NK-92 treated with Interleukin-12 subunit alpha and Interleukin-12 subunit beta, amount 100 ng/mL, for 24 hours (cell line): Measurements from ENCODE around the gene ROR2.
"Not testable (repeated sequence)": the region's sequence is repeated elsewhere in the genome, so short reads cannot be mapped to it uniquely, and the experiment has no call there.

Source experiments
- DNase-seq: peaks from one replicate; lab custom pipeline; 2025; lab: John Stamatoyannopoulos, UW

Gene ROR2

DNA sequence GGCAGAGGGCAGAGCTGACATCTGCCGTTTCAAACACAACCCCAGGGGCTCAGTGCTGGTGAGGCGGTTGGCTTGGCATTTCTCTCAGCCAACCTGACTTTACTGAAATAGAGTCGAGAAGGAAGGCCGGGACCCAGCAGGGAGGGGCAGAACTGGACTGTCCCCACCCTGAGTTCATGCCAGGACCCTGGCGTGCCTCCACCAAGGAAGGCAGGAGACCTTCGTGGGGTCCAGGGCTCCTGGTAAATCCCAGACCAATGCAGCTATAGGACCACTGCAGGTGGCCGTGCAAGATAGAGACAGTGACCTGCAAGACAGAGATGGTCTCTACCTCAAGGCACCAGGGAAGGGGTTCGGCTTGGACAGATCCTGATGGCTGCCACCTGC is 132.9 kb downstream of the ROR2 start:
- DNase-seq = no peak

DNA sequence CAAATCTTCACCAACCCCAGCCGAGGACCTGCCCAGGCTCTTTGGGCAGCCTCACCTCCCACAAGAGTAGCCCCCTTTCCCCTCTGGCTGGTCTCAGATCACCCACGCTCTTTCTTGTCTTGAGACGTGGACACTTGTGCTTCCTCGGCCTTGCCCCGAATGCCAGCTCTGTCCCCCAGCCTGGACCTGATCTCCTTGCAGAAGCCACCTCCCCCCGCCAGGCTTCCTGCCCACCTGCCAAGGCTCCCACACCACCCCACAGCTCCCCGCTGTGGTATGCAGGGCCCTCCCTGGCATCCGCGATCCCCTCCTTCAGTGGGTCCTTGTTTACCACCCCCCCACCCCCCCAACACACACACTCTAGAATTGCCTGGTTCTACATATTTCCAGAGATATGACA is 133.7 kb downstream of the ROR2 start:
- DNase-seq = no peak

DNA sequence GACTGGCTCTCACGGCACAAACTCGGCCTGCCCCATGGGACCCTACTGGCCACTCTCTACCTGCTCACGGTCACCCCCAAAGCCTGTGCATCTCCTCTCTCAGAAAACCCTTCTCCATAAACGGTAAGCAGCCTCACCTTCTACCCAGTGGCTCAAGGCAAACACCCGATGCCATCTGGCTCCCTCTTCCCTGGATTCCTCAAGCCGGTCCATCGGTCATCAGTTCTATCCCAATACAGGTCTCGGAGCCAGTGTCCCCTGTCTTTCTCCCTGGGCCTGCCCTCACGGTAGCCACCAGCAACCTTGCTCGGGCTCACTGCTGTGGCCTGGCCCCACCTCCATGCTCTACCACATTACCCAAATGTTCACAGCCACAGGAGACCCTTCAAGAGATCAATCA is 134.1 kb downstream of the ROR2 start:
- no peak for DNase-seq

DNA sequence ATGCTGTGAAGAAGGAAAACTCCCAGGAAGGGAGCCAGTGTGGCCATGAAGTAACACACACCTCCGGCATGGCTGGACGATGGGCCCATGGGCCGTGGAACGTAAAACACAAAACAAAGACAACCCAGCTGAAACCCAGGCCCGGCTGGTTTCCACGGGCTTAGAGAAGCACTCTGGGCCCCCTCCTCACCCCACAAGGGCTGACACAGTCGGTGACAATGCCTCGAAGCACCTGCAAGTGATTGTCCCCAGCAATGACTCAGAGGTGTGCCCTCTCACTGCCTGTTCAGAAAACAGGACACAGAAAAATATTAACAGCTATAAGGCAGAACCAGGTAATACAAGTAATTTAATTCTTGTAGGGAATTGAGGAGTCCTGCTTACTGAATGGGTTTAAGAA is 135.3 kb downstream of the ROR2 start:
- DNase-seq = no peak

DNA sequence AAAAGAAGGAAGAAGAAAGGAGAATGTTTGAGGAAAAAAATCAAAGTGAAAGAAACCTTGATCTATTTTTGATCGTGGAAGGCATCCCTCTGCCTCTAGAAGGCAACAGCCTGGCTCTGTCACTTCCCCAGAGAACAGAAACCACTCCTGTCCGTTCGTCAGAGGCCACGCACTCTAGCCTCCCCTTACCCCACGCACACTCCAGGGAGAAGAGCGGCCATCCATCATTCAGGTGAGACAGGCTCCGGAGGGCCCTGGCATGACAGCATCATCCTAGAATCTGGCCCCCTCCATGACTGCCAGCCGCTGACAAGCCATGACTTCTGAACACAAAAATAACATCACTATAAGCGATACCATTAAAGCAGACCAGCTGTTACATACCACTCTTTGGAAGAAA is 135.8 kb downstream of the ROR2 start:
- DNase-seq = no peak

DNA sequence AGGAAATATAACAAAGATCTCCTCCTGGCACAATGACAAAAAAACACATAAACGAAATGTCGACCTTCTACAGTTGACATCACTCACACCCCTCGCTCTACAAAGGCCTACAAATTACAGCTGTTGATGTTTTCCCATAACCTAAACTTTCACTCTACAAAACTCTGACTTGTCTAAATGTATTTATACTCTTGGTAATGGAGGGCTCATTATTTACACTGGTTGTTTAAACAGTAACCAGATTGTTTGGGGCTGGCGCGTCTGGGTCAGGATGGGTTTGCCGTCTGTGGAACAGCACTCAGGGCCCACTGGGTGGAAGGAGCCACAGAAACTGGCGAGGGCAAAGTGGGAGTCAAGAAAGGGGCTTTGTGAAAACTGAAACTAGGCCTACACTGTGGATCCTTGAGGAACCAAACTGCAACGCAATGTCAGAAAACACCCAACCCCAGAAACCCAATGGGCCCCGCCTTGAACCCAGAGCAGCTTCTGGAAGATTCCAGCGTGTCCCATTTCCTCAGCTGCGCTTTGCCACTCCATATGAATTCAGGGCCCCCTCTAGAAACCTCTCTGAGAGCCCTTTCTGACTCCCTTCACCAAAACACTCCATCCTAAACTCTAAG is 136.7 kb downstream of the ROR2 start:
- DNase-seq = no peak

DNA sequence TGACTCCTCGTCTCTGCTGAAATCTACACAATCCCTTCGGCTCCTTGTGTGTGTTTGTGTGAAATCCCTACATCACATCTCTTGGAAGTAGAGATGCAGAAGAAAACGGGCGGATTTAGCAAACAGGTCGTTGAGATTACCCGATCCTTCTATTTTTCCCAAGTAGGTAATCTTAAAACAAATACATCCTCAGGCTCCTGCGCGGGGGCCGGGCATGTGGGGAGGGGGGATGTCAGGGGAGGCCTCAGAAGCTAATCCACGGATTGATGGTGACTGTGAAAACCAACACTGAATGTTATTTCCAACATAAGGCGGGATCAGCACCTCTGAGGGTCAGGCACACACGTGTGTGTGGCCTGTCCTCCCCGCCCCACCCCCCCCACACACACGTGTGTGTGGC is 137.8 kb downstream of the ROR2 start:
- no peak for DNase-seq

DNA sequence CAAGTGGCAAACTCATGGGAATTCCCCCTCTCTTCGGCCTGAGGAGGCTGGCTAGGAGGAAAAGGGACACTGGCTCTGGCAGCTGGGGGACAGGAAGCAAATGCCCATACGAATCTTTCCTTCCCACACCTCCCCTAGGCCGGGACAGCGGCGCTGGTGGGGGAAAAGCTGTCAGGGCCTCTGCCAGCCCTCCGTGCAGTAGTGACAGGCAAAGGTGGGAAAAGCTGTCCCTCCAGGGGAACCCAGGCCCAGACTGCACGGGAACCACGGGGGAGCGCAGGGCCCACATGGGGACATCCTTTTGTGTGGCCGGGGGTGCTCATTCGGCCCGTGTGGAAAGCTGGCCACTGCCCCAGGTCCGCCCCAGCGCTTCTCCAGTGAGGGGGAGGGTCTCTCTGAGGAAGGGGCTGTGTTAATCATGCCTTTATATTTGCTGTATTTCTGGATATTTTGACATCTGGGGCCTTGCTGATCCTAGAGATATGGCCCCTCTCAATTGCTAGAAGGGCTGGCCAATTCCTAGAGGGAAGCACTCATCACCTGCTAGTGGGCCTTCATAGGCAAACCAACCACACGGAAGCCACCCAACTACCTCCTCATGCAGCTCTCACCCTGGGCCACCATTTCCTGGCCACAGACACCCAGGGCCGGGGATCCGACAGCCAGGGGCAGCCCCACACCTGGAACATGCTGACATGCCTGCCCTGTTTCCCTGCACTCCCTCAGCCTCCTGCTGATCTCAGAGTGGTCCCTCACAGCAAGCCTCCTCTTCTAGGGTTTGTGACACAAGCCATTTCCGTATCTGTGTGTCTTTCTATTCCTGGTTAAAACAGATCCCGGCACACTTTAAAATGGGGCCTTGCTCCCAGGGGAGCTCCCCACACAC is 138.8 kb downstream of the ROR2 start:
- no peak for DNase-seq

DNA sequence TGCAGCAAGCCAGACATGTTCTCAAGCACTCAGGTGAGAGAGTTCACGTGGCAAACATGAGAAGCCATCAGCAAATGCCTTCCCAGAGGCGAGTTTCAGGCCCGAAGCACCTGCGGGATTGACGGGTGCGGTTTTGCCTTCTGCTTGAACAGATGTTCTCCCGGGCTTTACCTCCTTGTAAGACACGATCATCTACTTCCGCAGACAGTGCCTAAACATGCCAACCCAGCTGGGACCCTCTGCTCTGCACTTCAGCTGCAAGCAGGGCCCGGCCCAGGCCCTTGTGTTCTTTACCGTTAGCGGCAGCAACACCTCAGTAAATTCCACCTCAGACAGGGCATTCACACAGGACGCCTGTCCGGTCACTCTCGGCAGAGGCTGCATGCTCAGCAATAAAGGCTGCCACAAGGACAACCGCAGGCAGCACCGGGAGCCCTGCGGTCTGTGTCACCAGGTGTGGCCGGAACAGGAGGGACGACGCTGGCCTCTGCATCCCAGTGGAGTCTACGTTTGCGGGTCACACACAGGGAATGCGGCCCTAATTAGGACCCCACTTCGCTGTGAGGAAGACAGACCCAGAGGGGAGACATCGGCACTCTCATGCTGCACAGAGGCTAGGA is 139.6 kb downstream of the ROR2 start:
- DNase-seq = no peak

DNA sequence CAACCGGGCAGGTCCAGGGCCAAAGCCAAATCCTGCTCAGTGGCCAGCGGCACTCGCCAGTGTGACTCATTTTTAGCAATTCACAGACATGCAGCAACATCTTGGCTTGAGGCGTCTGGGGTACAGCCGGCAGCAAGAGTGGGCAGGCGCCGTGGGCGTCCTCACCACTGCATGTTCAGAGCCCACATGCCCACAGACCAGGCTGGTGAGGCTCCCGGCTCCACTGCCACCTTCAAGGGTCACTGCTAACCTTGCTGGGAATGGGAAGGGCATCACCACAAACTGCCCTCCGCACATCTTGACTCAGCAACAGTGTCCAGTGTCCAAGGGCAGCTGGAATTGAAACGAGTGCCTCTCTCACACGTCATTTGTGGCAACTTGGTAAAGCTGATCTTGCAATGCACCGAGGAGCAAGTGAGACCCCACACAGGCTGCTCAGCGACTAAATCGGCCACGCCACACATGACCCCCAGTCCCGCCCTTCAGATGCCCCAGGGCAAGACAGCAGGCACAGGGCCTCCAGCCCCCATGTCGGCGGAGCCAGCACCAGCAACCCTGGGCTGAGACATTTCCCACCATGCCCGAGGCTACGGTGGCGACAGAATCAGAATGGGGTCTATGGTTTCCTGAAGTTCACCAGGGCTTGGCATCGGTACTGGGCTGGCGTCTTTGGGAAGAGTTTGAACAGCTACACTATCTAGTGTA is 140.3 kb downstream of the ROR2 start:
- DNase-seq = no peak

DNA sequence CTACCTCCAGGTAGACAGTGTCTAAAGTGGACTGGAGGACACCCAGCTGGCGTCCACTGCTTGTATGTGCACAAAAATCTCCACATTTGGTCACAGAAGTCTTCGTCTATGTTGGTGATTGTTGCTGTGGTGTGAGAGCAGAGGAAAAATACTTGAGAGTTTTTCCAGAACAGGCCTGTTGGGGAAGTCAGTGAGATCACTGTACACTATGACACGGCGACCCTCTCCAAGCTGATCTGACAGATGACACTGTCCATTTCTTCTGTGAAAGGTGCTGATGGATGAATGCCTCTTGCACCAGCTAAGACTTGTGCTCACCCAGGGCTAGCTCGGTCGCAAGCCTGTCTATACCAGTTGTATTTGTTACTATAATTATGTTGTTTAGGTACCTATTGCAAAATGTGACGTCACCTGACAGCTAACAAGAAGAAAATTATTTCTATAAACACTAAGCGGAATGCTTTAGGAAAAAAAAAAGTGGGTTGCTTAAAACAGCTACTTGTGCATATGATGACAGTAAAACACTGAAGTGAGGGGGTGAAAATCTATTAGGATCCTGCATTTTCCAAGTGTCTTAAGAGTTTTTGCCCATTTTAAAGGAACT is 142.3 kb downstream of the ROR2 start:
- DNase-seq = no peak

DNA sequence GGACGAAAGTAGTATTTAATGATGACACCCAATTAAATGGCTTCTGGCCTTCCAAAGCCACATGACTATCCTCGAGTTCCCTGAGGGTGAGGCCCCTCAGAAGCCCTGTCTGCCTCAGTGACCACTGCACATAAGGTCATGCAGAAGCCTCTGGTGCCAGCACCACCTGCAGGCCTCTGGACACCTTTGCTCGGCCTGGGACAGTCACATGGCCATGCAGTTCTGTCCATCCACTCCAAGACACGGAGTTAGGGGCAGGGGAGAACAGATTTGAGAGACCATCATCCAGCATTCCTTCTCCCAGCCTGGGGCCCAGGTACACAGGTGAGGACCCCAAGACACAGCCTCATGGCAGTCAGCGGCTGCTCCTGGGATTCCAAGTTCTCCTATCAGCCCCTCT is 145.0 kb downstream of the ROR2 start:
- DNase-seq = no peak

DNA sequence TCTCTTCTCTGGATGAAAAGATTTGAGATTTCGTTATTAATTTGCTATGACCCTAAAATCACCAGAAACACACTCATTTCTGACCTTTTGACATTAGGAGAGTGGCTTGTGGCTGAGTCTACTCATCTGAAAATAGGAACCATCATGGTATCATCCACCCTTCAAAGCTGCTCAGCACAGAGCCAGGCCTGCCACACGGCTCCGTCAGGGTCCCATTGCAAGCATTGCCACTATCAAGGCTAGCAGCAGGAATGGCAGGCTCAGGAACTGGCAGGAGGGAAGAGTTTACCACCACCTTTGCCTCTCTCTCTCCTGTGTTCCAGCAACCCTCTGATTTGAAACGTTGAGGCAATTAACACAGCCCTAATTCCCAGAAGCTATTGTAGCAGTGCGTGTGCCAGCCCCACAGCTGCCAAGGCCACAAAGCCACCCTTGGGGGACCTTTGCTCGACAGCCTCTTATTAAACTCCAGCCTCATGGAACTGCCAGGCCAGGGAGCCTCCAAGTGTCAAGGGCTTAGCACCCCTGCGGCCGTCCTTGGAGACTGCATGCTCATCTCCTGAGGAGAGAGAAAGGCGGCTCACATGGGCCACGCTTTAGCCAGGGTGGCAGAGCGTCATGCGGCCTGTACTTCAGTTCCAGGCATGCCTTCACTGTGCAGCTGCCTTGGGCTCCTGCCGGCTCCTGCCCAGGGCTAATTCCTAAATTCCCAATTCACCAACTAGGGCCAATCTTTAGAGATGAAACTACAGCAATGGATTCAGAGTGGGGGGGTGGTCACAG is 145.9 kb downstream of the ROR2 start:
- no peak for DNase-seq

DNA sequence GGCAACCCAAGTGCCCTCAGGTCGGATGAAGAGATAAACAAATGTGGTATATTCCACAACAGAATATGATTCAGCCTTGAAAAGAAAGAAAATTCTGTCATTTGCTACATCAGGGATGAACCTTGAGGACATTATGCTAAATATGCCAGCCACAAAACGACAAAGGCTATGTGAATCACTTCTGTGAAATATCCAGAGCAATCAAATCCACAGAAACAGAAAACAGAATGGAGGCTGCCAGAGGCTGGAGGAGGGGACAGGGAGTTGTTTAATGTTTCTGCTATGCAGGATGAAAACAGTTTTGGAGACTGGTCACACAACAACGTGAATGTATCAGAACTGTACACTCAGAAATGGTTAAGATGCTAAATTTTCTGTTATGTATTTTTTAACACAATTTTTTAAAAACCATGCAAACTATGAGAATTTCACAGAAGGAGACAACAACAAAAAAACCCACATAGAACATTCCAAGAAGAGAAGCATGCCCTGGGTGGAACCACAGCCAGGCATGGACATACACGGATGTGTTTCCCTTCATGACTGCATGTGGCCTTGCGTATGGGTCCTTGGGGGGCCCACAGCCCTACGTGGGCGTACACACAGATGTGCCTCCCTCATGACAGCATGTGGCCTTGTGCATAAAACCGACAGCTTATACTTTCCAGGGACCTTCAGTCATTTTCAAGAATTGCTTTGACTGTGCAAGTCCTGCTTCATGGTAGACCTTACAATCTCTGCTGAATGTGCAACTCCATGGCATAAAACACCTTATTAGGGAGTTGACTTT is 146.7 kb downstream of the ROR2 start:
- DNase-seq = no peak

DNA sequence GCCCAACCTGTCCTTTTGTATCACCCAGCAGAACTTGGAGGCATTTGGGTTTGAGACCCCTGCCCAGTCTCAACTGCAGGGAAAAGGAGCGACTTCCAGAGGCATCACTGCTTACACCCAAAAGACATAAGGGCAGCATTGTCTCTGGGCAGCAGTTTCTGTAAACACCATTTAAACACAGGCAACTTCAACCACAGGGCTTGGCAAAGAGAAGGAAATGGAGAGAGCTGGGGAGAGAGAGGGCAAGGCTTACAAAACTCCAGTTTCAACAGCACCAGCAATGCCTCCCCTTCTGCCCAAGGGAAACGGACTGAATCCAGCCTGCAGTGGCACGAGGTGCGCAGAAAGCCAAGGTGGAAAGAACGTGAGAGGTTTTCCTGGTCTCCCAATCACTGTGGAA is 147.6 kb downstream of the ROR2 start:
- no peak for DNase-seq

DNA sequence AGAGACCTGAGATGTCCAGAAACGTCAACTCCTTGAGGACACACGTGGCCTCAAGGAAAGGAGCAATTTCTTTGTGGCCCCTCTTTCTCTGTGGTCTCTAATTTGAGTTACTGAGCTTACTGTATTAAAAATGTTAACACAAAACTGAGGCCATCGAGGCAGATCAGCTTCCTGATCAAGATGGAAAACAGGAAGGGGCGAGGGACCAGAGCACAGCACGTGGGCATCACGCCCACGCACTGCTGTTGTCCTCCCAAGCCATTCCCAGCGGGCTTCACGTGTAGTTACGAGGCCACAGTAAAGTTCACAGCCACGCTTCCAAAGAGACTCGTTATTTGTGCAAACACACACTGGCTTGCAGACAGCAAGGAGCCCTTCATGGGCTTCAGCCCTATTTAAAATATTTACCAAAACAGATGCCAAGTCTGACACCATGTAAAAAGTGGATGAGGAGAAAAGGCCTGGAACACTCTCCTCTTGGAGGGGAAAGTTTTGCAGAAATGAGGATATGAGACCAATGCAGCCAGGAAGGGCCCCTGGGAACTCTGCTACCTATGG is 149.5 kb downstream of the ROR2 start:
- DNase-seq = no peak

DNA sequence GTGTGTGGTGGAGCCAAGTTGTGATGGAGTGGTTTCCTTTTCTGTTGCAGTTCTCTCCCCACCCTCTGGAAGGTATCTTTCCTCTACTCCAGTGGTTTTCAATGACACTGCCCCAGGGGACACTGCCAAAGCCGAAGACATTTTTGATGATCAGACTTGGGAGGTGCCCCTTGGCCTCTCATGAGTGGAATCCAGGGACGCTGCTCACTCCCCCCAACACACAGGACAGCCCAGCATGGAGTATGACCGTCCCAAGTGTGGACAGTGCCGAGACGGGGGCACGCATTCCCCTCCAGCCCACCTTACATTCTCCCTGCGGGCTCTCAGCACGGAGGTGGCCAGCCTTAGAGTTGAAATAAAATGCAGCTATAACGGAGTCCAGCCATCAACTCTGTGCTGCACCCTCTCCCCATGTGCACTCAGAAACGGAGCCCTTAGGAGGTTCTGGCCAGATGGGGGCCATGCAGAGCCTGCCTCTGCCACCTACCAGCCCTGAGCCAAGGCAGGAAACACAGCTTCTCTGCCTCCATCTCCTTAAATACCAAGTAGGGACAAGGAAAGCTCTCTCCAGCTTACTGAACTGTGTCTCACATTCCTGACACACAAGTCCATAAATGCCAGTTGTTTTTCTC is 150.8 kb downstream of the ROR2 start:
- DNase-seq = no peak

DNA sequence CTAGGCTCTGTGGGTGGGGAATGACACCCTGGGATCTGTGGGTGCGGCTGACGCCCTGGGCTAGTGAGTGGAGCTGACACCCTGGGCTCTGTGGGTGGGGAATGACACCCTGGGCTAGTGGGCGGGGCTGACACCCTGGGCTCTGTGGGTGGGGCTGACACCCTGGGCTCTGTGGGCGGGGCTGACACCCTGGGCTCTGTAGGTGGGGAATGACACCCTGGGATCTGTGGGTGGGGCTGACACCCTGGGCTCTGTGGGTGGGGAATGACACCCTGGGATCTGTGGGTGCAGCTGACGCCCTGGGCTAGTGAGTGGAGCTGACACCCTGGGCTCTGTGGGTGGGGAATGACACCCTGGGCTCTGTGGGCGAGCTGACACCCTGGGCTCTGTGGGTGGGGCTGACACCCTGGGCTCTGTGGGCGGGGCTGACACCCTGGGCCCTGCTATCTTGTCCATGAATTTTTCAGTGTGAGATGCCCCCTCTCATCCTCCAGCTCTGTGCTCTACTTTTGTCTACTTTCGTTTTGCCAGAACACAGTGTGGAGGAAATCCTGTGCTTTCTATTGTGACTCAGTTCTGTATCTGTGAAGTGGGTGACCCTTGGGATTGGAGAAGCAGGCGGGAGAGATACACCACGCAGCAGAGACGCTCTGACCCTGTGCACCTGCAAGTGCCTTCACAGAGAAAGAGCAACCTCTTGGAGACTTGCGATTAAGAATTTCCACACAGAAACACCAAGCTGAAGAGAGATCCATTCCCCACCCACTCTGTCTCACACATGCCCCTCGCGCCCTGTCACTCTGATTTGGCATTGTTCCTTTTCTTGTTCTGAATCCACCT is 151.5 kb downstream of the ROR2 start:
- DNase-seq = peak; percentile 26

DNA sequence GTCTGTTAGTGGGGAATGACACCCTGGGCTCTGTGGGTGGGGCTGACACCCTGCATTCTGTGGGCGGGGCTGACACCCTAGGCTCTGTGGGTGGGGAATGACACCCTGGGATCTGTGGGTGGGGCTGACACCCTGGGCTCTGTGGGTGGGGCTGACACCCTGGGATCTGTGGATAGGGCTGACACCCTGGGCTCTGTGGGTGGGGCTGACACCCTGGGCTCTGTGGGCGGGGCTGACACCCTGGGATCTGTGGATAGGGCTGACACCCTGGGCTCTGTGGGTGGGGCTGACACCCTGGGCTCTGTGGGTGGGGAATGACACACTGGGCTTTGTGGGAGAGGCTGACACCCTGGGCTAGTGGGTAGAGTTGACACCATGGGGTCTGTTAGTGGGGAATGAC is 152.5 kb downstream of the ROR2 start:
- not testable (repeated sequence) for DNase-seq
